HG03575 (cell line): ENCODE measurements around the gene GPBAR1.

Source experiments
- ATAC-seq: cut with Tn5 transposase; IDR thresholded peaks from one replicate; pipeline ENCODE4 v1.9.1; 2021; ENCODE audit not compliant: unreplicated experiment, insufficient number of reproducible peaks, low FRiP score; ENCODE audit errors: extremely low read depth

The GPBAR1 gene

DNA sequence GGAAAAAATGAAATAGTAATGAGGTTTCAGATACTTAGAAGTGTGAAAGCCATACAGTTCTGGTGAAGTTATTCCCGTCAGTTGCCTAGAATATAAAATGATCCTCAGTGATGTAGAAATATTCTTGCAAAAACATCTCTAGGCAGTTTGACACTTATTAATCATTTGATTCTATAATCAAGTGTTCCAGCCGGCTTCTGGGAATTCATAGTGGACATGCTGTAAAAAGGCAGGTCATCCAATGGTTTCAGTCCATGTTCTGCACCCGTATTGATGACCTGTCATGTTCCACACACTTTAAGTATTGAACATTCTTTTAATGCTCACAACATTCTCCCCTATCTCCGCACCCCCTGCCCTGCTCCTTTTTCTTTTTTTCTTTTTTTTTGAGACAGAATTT is 24.0 kb upstream of the GPBAR1 start:
- ATAC-seq = no peak

DNA sequence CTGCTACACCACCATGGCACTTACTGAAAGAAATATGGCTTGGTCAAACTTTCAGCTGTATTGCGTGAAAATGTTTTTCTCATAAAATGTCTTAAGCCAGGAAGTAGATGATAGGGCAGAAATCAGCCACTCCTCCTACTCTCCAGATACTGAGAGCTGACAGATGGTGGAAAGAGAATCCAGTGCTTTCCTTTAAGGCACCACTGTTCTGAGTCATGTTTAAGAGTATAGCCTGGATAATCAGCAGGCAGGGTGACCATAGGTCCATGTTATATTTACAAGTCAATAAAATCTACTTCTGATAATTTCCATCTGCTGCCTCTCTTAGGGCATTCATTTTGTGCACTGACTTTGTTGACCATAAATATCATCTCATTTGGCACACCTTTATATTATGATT is 21.9 kb upstream of the GPBAR1 start:
- no peak for ATAC-seq

GRCh38 chr2:218244204-218244603 is 16.6 kb upstream of the GPBAR1 start:
- no peak for ATAC-seq

- no peak for ATAC-seq
Observed at GRCh38 chr2:218244665-218245064, 16.1 kb upstream of the GPBAR1 start.

DNA sequence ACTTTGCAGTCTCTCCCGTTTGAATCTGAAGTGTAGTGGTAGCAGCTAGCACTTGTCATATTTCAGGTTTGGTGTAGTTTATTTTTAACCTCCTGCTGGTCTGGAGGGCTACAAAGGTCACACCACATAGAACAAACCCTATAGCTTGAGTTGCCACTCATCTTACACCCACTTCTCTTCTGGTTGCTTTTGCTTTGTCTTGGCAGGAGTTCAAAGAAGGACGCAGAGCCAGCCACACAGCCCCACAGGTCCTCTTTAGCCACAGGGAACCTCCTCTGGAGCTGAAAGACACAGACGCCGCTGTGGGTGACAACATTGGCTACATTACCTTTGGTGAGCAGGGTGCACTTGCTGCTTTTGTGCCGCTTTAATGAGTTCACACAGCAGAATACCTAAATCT is 15.6 kb upstream of the GPBAR1 start:
- no peak for ATAC-seq

DNA sequence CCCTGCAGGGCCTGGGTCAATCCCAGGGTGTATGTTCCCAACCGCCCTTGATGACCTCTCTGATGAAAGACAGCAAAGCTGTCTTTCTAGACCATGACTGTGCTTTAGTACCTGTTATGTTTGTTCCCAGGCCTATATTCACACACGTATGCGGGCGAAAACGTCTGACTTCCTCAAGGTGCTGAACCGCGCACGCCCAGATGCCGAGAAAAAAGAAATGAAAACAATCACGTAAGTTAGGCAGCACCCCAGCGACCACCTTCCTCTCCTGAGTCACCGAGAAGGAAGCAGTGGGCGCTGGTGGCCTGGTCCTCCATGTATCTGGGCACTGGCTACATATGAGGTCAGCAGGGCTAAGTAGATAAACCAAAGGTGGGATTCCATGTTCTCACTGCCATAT is 11.1 kb upstream of the GPBAR1 start:
- no peak for ATAC-seq

DNA sequence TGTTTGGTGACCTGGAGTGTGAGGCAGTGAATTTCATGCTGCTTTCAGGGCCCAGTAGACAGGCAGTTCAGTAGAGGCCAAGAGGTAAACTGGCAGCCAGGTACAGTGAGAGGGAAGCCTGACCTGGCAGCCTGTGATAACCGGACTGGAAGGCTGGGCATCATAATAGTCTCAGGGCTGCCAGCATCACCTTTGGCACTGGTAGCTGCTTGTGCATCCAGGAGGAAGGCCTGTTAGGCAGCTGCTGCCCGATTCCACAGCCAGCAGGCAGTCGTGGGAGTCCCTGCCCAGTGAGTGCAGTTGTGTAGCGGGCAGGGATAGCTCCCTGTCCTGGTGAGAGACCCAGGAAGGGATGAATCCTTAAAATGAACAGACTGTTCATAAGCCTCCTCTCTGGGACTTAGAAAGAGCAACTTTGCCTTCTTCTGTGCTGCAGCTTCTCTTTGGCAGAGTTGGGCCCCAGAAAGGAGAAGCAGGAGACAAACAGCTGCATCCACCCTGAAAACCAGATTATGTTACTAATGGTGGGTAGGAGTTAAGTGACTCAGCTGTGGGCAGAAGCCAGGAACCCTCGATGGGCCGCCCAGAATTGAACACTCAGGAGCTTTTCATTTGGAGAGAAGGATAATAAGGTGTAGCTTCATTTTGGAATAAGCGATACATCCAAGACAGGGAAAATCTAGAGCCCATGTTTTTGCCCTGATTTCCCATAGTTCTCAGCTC is 8.1 kb upstream of the GPBAR1 start:
- ATAC-seq = no peak

DNA sequence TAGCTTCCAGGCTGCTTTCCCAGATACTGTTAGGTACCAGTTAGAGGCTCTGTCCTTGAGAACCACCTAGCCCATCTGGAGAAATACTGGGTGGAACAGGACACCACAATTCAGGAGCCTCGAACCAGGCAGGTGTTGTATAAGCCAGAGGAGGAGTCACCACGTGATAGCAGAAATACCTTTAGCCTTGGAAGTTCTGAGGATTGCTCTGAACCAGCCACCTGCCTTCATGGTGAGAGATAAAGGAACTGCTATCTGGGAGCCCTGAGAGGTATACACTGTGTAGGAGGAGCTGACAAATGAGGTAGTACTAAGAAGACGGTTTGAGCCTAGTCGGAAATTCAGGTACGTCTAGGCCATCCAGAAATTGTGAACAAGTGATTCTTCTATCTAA is 7.6 kb upstream of the GPBAR1 start:
- ATAC-seq = no peak

GRCh38 chr2:218255446-218255845 is 5.4 kb upstream of the GPBAR1 start:
- ATAC-seq = no peak

- ATAC-seq = no peak
Observed at GRCh38 chr2:218256612-218257350, 4.0 kb upstream of the GPBAR1 start.

DNA sequence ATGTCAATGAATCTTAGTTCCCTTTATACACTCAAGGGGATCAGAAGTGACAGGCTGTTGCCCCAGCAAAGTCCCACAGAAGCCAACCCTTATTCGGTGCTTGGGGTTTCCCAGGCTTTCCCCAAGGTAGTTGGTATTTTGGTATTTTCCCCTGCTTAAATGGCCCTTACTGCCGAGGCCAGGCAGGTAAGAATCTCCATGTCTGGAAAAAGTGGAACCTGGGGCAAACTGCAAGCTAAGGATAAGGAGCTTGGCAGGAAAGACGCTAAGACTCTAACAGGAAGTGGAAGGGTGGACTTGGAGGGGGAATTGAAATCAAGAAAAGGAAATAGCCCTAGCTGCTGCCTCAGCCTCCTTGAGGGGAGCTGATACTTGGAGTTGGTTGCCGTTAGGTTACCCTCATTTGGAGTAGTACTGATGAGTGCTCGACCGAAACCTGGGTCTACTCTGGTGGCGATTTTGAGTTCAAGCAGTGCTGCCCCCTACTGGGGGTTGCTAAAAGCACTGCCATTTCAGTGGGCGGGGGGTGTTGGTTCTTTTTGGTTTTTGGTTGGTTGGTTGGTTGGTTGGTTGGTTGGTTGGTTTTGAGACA is 3.3 kb upstream of the GPBAR1 start:
- ATAC-seq = peak; percentile 47

DNA sequence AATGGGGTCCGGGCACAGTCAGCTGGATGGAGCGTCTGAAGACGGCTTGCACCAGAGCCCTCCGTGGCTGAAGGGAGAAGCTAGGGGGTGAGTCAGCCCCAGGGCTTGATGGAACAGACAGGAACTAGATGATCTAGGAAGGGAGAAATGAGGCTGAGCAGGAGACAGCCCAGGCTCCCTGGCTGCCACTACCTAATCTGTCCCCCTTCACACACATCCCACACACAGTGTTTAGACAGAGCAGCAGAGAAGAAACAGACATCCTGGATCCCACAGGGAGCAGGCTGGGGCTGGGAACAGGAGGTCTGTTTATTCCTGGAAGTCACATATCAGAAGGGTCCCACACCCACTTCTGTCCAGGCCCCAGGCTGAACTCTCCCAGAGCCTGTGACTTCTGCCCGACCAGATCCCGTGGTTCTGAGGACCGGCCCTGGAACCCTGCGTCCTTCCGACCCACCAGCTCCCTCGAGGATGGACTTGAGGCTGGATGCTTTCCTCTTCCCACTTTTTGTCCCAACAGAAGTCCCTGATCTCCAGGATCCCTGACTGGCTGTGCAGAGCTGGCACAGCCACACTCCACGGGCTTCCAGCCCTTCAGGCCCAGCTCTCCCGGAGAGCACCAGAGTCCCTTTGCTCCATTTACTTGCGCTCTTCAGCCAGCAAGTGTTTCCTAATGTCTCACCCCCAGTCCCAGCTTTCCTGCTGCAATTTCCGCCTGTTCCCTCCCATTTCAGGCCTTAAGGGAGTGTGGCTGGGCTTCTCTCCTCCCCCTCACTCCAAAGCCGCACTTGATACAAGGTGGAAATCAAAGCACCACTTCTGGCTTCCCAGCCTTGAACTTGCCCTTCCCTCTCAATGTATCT is 1.5 kb upstream of the GPBAR1 start:
- ATAC-seq = no peak

GRCh38 chr2:218260166-218260565 is 649 bp upstream of the GPBAR1 start:
- no peak for ATAC-seq

- no peak for ATAC-seq
Observed at GRCh38 chr2:218261423-218262236, 815 bp downstream of the GPBAR1 start.

DNA sequence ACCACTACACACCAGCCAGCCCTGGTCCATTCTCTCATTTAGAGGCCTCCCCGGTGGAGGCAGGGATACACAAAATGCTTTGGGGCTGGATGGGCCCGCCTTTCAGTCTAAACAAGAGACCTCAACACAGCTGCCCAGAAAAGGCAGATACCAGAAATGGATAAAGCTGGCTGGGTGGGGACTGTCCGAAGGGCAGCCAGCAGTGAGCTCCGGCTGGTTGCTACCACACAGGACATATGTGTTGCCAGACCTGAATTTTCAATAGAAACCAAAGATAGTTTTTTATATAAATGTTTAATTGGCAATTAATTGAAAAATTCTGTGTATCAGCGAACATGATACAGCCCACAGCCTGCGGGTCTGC is 1.4 kb downstream of the GPBAR1 start:
- no peak for ATAC-seq

DNA sequence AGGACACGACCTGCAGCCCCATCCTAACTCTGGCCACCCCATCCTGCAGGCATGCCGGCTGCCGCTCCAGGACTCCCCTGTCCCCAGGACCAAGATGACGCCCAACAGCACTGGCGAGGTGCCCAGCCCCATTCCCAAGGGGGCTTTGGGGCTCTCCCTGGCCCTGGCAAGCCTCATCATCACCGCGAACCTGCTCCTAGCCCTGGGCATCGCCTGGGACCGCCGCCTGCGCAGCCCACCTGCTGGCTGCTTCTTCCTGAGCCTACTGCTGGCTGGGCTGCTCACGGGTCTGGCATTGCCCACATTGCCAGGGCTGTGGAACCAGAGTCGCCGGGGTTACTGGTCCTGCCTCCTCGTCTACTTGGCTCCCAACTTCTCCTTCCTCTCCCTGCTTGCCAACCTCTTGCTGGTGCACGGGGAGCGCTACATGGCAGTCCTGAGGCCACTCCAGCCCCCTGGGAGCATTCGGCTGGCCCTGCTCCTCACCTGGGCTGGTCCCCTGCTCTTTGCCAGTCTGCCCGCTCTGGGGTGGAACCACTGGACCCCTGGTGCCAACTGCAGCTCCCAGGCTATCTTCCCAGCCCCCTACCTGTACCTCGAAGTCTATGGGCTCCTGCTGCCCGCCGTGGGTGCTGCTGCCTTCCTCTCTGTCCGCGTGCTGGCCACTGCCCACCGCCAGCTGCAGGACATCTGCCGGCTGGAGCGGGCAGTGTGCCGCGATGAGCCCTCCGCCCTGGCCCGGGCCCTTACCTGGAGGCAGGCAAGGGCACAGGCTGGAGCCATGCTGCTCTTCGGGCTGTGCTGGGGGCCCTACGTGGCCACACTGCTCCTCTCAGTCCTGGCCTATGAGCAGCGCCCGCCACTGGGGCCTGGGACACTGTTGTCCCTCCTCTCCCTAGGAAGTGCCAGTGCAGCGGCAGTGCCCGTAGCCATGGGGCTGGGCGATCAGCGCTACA is 2.1 kb downstream of the GPBAR1 start:
- no peak for ATAC-seq

- ATAC-seq = no peak
Observed at GRCh38 chr2:218263817-218264641, 3.2 kb downstream of the GPBAR1 start.
